GM12865 (cell line): ENCODE data around the gene EQTN.
A peak's percentile ranks its signal among the peaks of the same experiment; 100 is the strongest.

Experiments
- DNase-seq: peaks from one replicate; pipeline ENCODE4 v3.0.0; 2010; ENCODE audit warnings: low read depth
- H3K4me3 ChIP-seq: 2 replicates; pipeline ENCODE4 v1.5.1; 2011; ENCODE audit warnings: mild to moderate bottlenecking, low read depth, low read length, control low read depth
- CTCF ChIP-seq: IDR thresholded peaks from 2 replicates; pipeline ENCODE4 v1.5.1; 2011; ENCODE audit warnings: low read length, control low read depth, low read depth, inconsistent platforms; ENCODE audit not compliant: insufficient read depth; ENCODE audit errors: missing control alignments

The EQTN gene

GRCh38 chr9:27337833-27338526, 41.0 kb upstream of the EQTN start:
- H3K4me3 ChIP-seq: no peak overlapping the region
- no peak for TF ChIP-seq CTCF
- DNase-seq: no peak

DNA sequence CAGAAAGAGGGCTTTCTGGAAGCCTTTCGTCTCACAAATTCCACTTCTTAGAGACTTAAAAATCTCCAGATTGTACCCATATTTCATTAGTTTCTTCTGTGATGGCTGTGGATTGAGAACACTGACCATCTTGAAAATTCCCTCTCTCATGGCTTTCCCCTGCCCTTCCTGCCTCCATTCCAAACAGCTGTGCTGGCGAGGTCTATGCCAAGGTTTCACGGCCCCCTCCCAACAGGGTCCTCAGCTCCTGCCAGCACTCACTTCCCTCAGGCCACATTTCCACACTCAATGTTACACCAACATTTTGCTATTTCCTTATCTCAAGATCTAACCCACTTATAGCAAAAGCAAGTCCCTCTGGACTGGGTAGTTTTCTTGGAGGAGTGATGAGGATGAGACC, 40.3 kb upstream of the EQTN start:
- no peak overlapping the region for H3K4me3 ChIP-seq
- no peak for TF ChIP-seq CTCF
- no peak for DNase-seq

GRCh38 chr9:27336829-27337228, 39.9 kb upstream of the EQTN start:
- H3K4me3 ChIP-seq: no peak overlapping the region
- DNase-seq: no peak
- TF ChIP-seq CTCF: no peak

DNA sequence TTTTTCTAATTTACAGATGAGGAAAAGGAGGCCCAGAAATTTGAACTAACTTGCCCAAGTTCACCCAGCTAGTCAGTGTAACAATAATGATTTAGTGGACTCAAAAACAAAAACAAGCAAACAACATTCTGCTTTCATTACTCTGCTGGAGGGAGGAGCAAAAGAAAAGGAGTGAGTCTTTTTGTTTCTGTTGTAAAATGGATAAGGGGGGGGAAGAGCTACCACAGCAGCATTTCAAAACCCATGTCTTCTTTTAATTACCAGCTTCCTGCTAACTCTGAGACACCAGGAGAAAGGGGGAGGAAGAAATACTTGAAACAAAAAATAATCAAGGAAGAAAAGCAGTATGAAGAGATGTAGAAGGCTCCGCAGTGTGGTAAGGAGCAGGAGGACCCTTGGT, 39.2 kb upstream of the EQTN start:
- TF ChIP-seq CTCF: no peak
- H3K4me3 ChIP-seq: no peak overlapping the region
- DNase-seq: no peak

DNA sequence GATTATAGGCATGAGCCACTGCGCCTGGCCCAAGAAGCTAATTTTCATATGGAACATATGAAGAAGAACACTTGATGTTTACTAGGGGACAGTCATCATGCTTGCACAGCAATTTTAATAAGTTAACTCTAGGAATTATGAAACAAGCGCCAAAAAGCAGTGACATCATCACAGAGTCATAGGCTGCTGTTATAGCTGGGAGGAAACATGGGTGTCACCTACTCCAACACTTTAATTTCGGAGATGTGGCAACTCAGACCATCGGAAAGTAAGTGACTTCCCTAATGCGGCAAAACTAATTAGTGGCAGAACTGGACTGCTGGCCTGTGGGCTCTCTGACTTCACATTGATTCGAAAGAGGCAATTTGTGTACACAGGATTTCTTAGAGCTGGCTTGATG, 38.1 kb upstream of the EQTN start:
- no peak for TF ChIP-seq CTCF
- no peak overlapping the region for H3K4me3 ChIP-seq
- no peak for DNase-seq

DNA sequence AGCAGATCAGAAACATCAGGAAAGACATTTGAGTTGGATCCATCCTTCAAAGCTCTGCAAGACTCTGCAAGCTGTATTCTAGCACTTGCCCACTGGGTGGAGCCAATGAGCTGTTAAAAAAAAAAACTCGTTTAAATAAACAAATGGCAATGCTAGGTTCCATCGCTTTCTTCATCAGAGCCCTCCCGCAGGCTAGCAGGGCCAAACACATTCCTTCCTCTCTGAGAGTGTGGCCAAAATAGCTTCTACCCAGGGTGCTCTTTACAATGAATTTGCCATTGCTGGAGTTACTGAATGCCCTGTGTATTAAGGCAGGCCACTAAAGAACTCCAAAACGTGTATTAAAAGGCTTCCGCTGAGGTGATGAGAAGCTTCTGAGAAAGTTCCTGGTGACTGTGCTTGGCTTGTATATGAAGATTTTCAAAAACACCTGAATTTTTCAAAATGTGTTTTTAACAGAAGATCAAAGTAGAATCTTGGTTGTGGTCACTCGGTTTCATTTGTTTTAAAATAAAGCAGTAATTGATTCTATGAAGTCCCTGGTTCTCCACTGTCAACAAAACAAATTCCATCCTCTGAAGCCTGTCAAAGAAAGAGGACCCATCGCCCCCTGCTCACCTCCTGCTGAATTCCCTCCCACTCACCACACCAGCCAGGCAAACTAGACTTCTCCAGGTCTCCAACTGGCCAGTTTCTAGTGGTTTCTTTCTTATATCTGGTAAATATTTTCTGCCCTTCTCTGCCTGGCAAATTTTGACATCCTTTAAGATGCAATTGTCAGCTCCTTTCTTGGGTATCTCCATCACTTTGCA, 36.5 kb upstream of the EQTN start:
- H3K4me3 ChIP-seq: no peak overlapping the region
- peak; percentile 72 for TF ChIP-seq CTCF
- DNase-seq: peak; percentile 77
